SK-N-SH (cell line): ENCODE results near the gene LSMEM2. TPM values are rescaled to one million over a fixed set of nuclear protein-coding genes. Genes with fewer than 3 reads are reported as not detected.

Source experiments
- CTCF ChIA-PET: fragments of 300-600, 350-600 bp; formaldehyde crosslinking; extraction: SDS; loops from one replicate; lab custom pipeline; 2021; lab: Yijun Ruan, JAX
- POLR2A ChIA-PET: fragments of 350-600 bp; sonication (Branson Sonifier 250); formaldehyde crosslinking; extraction: SDS; loops from one replicate; lab custom pipeline; 2020; ENCODE audit warnings: antibody characterized with exemption, inconsistent platforms; lab: Yijun Ruan, JAX
- DNase-seq: peaks from one replicate; pipeline ENCODE4 v3.0.0; 2012
- H2AFZ ChIP-seq: fragments of 200-600 bp; sonication (generic); 2 replicates; pipeline ENCODE4 v1.8.1; 2016; ENCODE audit warnings: antibody characterized with exemption, mild to moderate bottlenecking, low read depth
- H3F3A ChIP-seq: fragments of 200-600 bp; sonication (generic); replicated peaks from 2 replicates; pipeline ENCODE3; 2016; ENCODE audit warnings: antibody characterized with exemption, mild to moderate bottlenecking; ENCODE audit not compliant: insufficient read depth
- H3K27ac ChIP-seq, 2 experiments: fragments of 200-500 bp in 1 of 2; fragments of 200-600 bp in 1 of 2; sonication (Bioruptor generic) in 1 of 2; sonication (generic), shearing (Covaris generic) in 1 of 2; 2 replicates each; pipeline versions ENCODE4 v1.5.1 to v1.6.1; 2014 to 2016; ENCODE audit warnings: low read depth in 2 of 2, inconsistent platforms in 1 of 2, low read length in 1 of 2, mild to moderate bottlenecking in 1 of 2, mixed read lengths in 1 of 2
- H3K27me3 ChIP-seq: fragments of 200-600 bp; sonication (generic), shearing (Covaris generic); 2 replicates; pipeline ENCODE4 v1.6.1; 2016; ENCODE audit warnings: mixed run types; ENCODE audit not compliant: insufficient read depth
- H3K36me3 ChIP-seq, 2 experiments: fragments of 200-500 bp in 1 of 2; fragments of 200-600 bp in 1 of 2; sonication (Bioruptor generic) in 1 of 2; sonication (generic) in 1 of 2; replicated peaks in 1 of 2; 2 replicates each; pipeline versions ENCODE3 to v1.5.1; 2014 to 2016; ENCODE audit warnings: low read length in 1 of 2, mild to moderate bottlenecking in 1 of 2; ENCODE audit not compliant: insufficient read depth in 2 of 2, control insufficient read depth in 1 of 2
- H3K4me1 ChIP-seq, 2 experiments: fragments of 200-500 bp in 1 of 2; fragments of 200-600 bp in 1 of 2; sonication (Bioruptor generic) in 1 of 2; sonication (generic), shearing (Covaris generic) in 1 of 2; 2 replicates each; pipeline versions ENCODE4 v1.5.1 to v1.6.1; 2014 to 2016; ENCODE audit warnings: low read depth in 1 of 2, low read length in 1 of 2, mixed run types in 1 of 2; ENCODE audit not compliant: insufficient read depth in 2 of 2, control insufficient read depth in 1 of 2
- H3K4me2 ChIP-seq: fragments of 200-600 bp; sonication (generic), shearing (Covaris generic); 2 replicates; pipeline ENCODE4 v1.6.1; 2017; ENCODE audit warnings: mixed run types
- H3K4me3 ChIP-seq, 2 experiments: fragments of 200-500 bp in 1 of 2; fragments of 200-600 bp in 1 of 2; sonication (Bioruptor generic) in 1 of 2; sonication (generic), shearing (Covaris generic) in 1 of 2; 2 replicates each; pipeline versions ENCODE4 v1.5.1 to v1.8.1; 2014 to 2016; ENCODE audit warnings: low read depth in 2 of 2, inconsistent platforms in 1 of 2, low read length in 1 of 2, mild to moderate bottlenecking in 1 of 2, mixed read lengths in 1 of 2, moderate library complexity in 1 of 2
- H3K79me2 ChIP-seq: fragments of 200-600 bp; sonication (generic); 2 replicates; pipeline ENCODE4 v1.8.1; 2017; ENCODE audit warnings: mild to moderate bottlenecking; ENCODE audit not compliant: insufficient read depth
- H3K9ac ChIP-seq: fragments of 200-600 bp; sonication (generic); 2 replicates; pipeline ENCODE4 v1.6.1; 2017; ENCODE audit warnings: mixed run types
- H3K9me2 ChIP-seq: fragments of 200-600 bp; sonication (generic); 2 replicates; pipeline ENCODE4 v1.6.1; 2017; ENCODE audit warnings: mixed run types
- H3K9me3 ChIP-seq: fragments of 200-600 bp; sonication (generic); 2 replicates; pipeline ENCODE4 v1.6.1; 2017; ENCODE audit warnings: mixed run types, mild to moderate bottlenecking, moderate library complexity
- H4K20me1 ChIP-seq: fragments of 200-600 bp; sonication (generic); 2 replicates; pipeline ENCODE4 v1.6.1; 2017; ENCODE audit warnings: mild to moderate bottlenecking, mixed run types; ENCODE audit not compliant: insufficient read depth
- CHD2 ChIP-seq: fragments of 150-350 bp; IDR thresholded peaks from 2 replicates; pipeline ENCODE4 v1.6.1; 2018; ENCODE audit warnings: low read length; ENCODE audit not compliant: partially characterized antibody
- EP300 ChIP-seq, 2 experiments: IDR thresholded peaks; 2 replicates each; pipeline versions ENCODE4 v1.4.0 to v1.6.1; 2012; ENCODE audit warnings: borderline replicate concordance in 1 of 2, low read depth in 1 of 2, low read length in 1 of 2
- EZH2phosphoT487 ChIP-seq: fragments of 200-600 bp; sonication (generic); IDR thresholded peaks from 2 replicates; pipeline ENCODE4 v1.6.1; 2017; ENCODE audit warnings: low read depth, mixed run types, mild to moderate bottlenecking, antibody characterized with exemption, moderate library complexity, borderline replicate concordance
- FOSL2 ChIP-seq: IDR thresholded peaks from 2 replicates; pipeline ENCODE4 v1.4.0; 2012; ENCODE audit warnings: low read depth, mild to moderate bottlenecking, moderate library complexity, borderline replicate concordance
- FOXJ3 ChIP-seq: sonication (generic); formaldehyde crosslinking; IDR thresholded peaks from 2 replicates; pipeline ENCODE4 v1.5.1; 2020; ENCODE audit warnings: mild to moderate bottlenecking, missing genetic modification reagents
- JUND ChIP-seq: IDR thresholded peaks from 2 replicates; pipeline ENCODE4 v1.4.0; 2012
- MEF2A ChIP-seq: IDR thresholded peaks from 2 replicates; pipeline ENCODE4 v1.4.0; 2012; ENCODE audit warnings: low read depth, borderline replicate concordance
- NFIC ChIP-seq: IDR thresholded peaks from 2 replicates; pipeline ENCODE4 v1.4.0; 2012; ENCODE audit warnings: borderline replicate concordance
- NRF1 ChIP-seq: IDR thresholded peaks from 2 replicates; pipeline ENCODE4 v1.6.1; 2012; ENCODE audit warnings: low read depth, mild to moderate bottlenecking, low read length
- POLR2AphosphoS5 ChIP-seq: IDR thresholded peaks from 2 replicates; pipeline ENCODE4 v1.6.1; 2012; ENCODE audit warnings: low read depth, low read length
- RAD21 ChIP-seq: IDR thresholded peaks from 2 replicates; pipeline ENCODE4 v1.6.1; 2012; ENCODE audit warnings: mild to moderate bottlenecking, low read length
- RFX5 ChIP-seq: IDR thresholded peaks from 2 replicates; pipeline ENCODE4 v1.6.1; 2012; ENCODE audit warnings: mild to moderate bottlenecking, improper control_type of control experiment, low read length
- RXRA ChIP-seq: IDR thresholded peaks from 2 replicates; pipeline ENCODE4 v1.4.0; 2012; ENCODE audit warnings: low read depth, mild to moderate bottlenecking, borderline replicate concordance
- SIN3A ChIP-seq: IDR thresholded peaks from 2 replicates; pipeline ENCODE4 v1.6.1; 2012; ENCODE audit warnings: low read depth, mild to moderate bottlenecking, low read length, moderate library complexity, borderline replicate concordance
- SMC3 ChIP-seq: IDR thresholded peaks from 2 replicates; pipeline ENCODE4 v1.6.1; 2012; ENCODE audit warnings: low read depth, low read length, improper control_type of control experiment
- TCF12 ChIP-seq: IDR thresholded peaks from 2 replicates; pipeline ENCODE4 v1.4.0; 2012
- USF1 ChIP-seq: IDR thresholded peaks from 2 replicates; pipeline ENCODE4 v1.4.0; 2012; ENCODE audit warnings: low read depth, borderline replicate concordance
- USF2 ChIP-seq: fragments of 150-350 bp; IDR thresholded peaks from 2 replicates; pipeline ENCODE4 v1.6.1; 2017; ENCODE audit warnings: antibody characterized with exemption, low read length, low read depth, borderline replicate concordance
- ZBTB33 ChIP-seq: IDR thresholded peaks from 2 replicates; pipeline ENCODE4 v1.4.0; 2012; ENCODE audit warnings: low read depth, borderline replicate concordance
- WGBS: methylation state at CpG from one replicate; pipeline ENCODE4 v1.1.6; 2017; ENCODE audit warnings: low lambda C conversion rate; 5-methylcytosine and 5-hydroxymethylcytosine counted together
- polyA plus RNA-seq, 3 experiments: library from polyadenylated mRNA; depleted of rRNA; stranded (reverse); fragments of >200 nt; gene quantifications; 2 replicates each; pipeline ENCODE4 v1.2.3, GENCODE V29; 2012
- TF ChIP-seq, protein P1 (sequence below): IDR thresholded peaks from 2 replicates; pipeline ENCODE4 v1.4.0; 2012; ENCODE audit warnings: low read depth

Gene LSMEM2
- polyA plus RNA-seq, 1 of the 3 experiments (the other 2 are of a cell fraction) = 0.03 TPM

DNA sequence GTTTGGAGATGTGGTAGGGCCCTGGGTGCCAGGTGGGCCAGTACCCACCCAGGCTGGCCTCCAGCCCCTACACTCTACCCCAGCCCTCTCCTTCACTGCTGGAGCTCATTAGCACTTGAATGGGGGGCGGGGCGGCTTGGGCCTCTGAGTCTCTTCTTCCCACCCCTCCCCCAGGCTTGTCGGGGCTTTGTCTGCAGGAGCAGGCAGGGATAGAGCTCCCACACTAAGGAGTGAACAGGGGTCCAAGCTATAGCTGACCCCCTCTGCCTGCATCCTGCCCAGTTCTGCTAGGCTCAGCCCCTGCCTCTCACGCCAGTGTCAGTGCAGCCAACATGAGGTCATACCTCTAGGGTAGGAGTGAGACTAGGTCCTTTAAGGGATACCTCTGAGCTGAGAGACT is 37.7 kb upstream of the LSMEM2 start (continued):
- no peak for TF ChIP-seq EZH2phosphoT487
- TF ChIP-seq RXRA = no peak
- TF ChIP-seq, all 33 proteins: peak for 0

GRCh38 chr3:50241713-50242380 is 37.0 kb upstream of the LSMEM2 start:
- POLR2A ChIA-PET = no interaction called here
- Histone ChIP-seq H3K27me3 (no peaks in the 10 kb centered on the region), H3K9me2 (no peaks in the 10 kb centered on the region)
- TF ChIP-seq USF1 = no peak
- TF ChIP-seq RXRA = no peak
- no peak for TF ChIP-seq NRF1
- no peak for TF ChIP-seq RAD21
- TF ChIP-seq TCF12 = no peak
- no peak for TF ChIP-seq CHD2
- TF ChIP-seq RFX5 = no peak
- no peak for TF ChIP-seq EP300 (IDR thresholded peaks at IDR 0.05; ENCODE audit: borderline replicate concordance in 1 of 2, low read depth in 1 of 2, low read length in 1 of 2)
- no peak for TF ChIP-seq JUND
- no peak for TF ChIP-seq SMC3
- no peak for TF ChIP-seq ZBTB33
- TF ChIP-seq POLR2AphosphoS5 = no peak
- TF ChIP-seq MEF2A = no peak
- TF ChIP-seq SIN3A = no peak
- no peak for TF ChIP-seq NFIC
- TF ChIP-seq FOSL2 = no peak
- TF ChIP-seq USF2 = no peak
- no peak for TF ChIP-seq FOXJ3 (CRISPR knock-in tag)
- TF ChIP-seq, protein P1, sequence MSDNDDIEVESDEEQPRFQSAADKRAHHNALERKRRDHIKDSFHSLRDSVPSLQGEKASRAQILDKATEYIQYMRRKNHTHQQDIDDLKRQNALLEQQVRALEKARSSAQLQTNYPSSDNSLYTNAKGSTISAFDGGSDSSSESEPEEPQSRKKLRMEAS = no peak
- TF ChIP-seq, all 33 proteins: peak for 0
- DNase-seq = no peak
- Histone ChIP-seq H3K4me3 (no peak overlapping the region), H3F3A (peaks cover 39% of the 10 kb centered on the region), H3K79me2 (peaks cover 100% of the 10 kb centered on the region), H3K9me3 (no peaks in the 10 kb centered on the region), H3K27ac (no peak overlapping the region), H2AFZ (no peak overlapping the region), H4K20me1 (peaks cover 78% of the 10 kb centered on the region), H3K9ac (no peak overlapping the region; the same call in 1 of the 2 replicates), H3K4me1 (peaks cover 20 to 42% of the 10 kb centered on the region in 2 experiments; a peak in 3 of 4 replicates), H3K36me3 (peaks cover 0 to 14% of the 10 kb centered on the region in 2 experiments), H3K4me2 (no peak overlapping the region)
- WGBS = 91% methylated on average over 5 of the region's 7 CpGs
- CTCF ChIA-PET = interaction anchor here (0.6 to 61.6 kb wide), 6 partner anchors 7 to 125 kb away, joined by 3 to 1375 read pairs (median 220); partner anchors contain the start of genes GNAI2 and GNAT1
